Breast epithelium (tissue), 3 donors: Measurements from ENCODE around the gene ARFRP1.

Experiments used
- CTCF ChIP-seq, 3 donors: fragments of 450-650 bp; IDR thresholded peaks; one replicate each; pipeline ENCODE4 v1.5.1; 2016 to 2017; ENCODE audit warnings: antibody characterized with exemption in 3 of 3, mild to moderate bottlenecking in 3 of 3, moderate library complexity in 3 of 3
- POLR2A ChIP-seq: fragments of 450-650 bp; IDR thresholded peaks from one replicate; pipeline ENCODE4 v1.6.1; 2016; ENCODE audit warnings: antibody characterized with exemption, mild to moderate bottlenecking, moderate library complexity
- POLR2AphosphoS5 ChIP-seq, 3 donors: sonication (generic); formaldehyde crosslinking; IDR thresholded peaks; one replicate each; pipeline ENCODE4 v1.6.1; 2017; ENCODE audit warnings: antibody characterized with exemption in 3 of 3

- TF ChIP-seq POLR2AphosphoS5 (IDR thresholded peaks at IDR 0.05), result no peak
- TF ChIP-seq POLR2A, result no peak
- TF ChIP-seq CTCF (IDR thresholded peaks at IDR 0.05), result no peak
Observed at GRCh38 chr20:63656451-63656850, 51.3 kb downstream of the ARFRP1 start.
